Osteocyte (in vitro differentiated cells): ENCODE measurements around the gene SNRNP27. TPM values are rescaled to one million over a fixed set of nuclear protein-coding genes. Genes with fewer than 3 reads are reported as not detected.

Source experiments
- DNase-seq: peaks from one replicate; pipeline ENCODE4 v3.0.0; 2021; ENCODE audit warnings: mixed read lengths; ENCODE audit not compliant: unreplicated experiment; ENCODE audit errors: extremely low spot score
- H3K27ac Mint-ChIP-seq: one replicate; pipeline ENCODE4 v1.8.0; 2021; ENCODE audit warnings: mild to moderate bottlenecking, mixed read lengths; ENCODE audit not compliant: unreplicated experiment
- H3K27me3 Mint-ChIP-seq: one replicate; pipeline ENCODE4 v1.8.0; 2021; ENCODE audit warnings: mixed read lengths; ENCODE audit not compliant: unreplicated experiment
- H3K36me3 Mint-ChIP-seq: one replicate; pipeline ENCODE4 v1.8.0; 2021; ENCODE audit warnings: mixed read lengths; ENCODE audit not compliant: unreplicated experiment
- H3K4me1 Mint-ChIP-seq: one replicate; pipeline ENCODE4 v1.8.0; 2021; ENCODE audit warnings: mixed read lengths; ENCODE audit not compliant: unreplicated experiment
- H3K4me3 Mint-ChIP-seq: one replicate; pipeline ENCODE4 v1.8.0; 2021; ENCODE audit warnings: mild to moderate bottlenecking, moderate library complexity, mixed read lengths; ENCODE audit not compliant: unreplicated experiment
- H3K9me3 Mint-ChIP-seq: one replicate; pipeline ENCODE4 v1.8.0; 2021; ENCODE audit warnings: mixed read lengths; ENCODE audit not compliant: unreplicated experiment
- CTCF ChIP-seq: fragments of 200-600 bp; sonication (generic); IDR thresholded peaks from 2 replicates; pipeline ENCODE4 v1.5.0; 2021; ENCODE audit warnings: antibody characterized with exemption, mild to moderate bottlenecking, moderate library complexity
- total RNA-seq: library from RNA; stranded (reverse); gene quantifications from 2 replicates; pipeline ENCODE4 v1.2.1, GENCODE V29; 2021

The SNRNP27 gene
- total RNA-seq, 1 donor from 2014 or later: 49.2 TPM

- Mint-ChIP-seq H3K4me3 (no peak overlapping the region), H3K27me3 (peaks cover 23% of the 10 kb centered on the region), H3K36me3 (no peaks in the 10 kb centered on the region), H3K27ac (no peak overlapping the region), H3K9me3 (no peaks in the 10 kb centered on the region), H3K4me1 (peaks cover 3% of the 10 kb centered on the region)
- TF ChIP-seq CTCF: no peak
- DNase-seq: no peak
Measured at GRCh38 chr2:69952336-69953115, 58.8 kb downstream of the SNRNP27 start.

- Mint-ChIP-seq H3K4me1 (no peaks in the 10 kb centered on the region), H3K27me3 (peaks cover 28% of the 10 kb centered on the region), H3K4me3 (no peak overlapping the region), H3K9me3 (no peaks in the 10 kb centered on the region), H3K36me3 (no peaks in the 10 kb centered on the region), H3K27ac (no peak overlapping the region)
- DNase-seq: no peak
- no peak for TF ChIP-seq CTCF
Measured at GRCh38 chr2:69954084-69954483, 60.3 kb downstream of the SNRNP27 start.

Other genes starting within 250 kb of the SNRNP27 start
- gene ANXA4, start 151.8 kb upstream of the SNRNP27 start, total RNA-seq: 76.6 and 81.5 TPM in 2 replicates
- gene GMCL1, start 64.3 kb upstream of the SNRNP27 start, total RNA-seq: 14.1 and 16.1 TPM in 2 replicates
- gene MXD1, start 21.2 kb downstream of the SNRNP27 start, total RNA-seq: 7.9 and 8.2 TPM in 2 replicates
- 0.52 and 0.75 TPM in 2 replicates for gene ASPRV1, start 67.7 kb downstream of the SNRNP27 start, total RNA-seq
- 261 and 262 TPM in 2 replicates for gene PCBP1, start 193.5 kb downstream of the SNRNP27 start, total RNA-seq